Neural progenitor cell (in vitro differentiated cells): ENCODE data around the gene KRT8.

Source experiments
- CTCF ChIP-seq: fragments of 200-600 bp; sonication (generic); IDR thresholded peaks from 2 replicates; pipeline ENCODE4 v1.5.1; 2017; ENCODE audit warnings: antibody characterized with exemption, mild to moderate bottlenecking
- EZH2 ChIP-seq: fragments of 200-600 bp; sonication (generic); IDR thresholded peaks from 2 replicates; pipeline ENCODE4 v1.6.1; 2017; ENCODE audit warnings: antibody characterized with exemption, mild to moderate bottlenecking, moderate library complexity
- EZH2phosphoT487 ChIP-seq: fragments of 200-600 bp; sonication (generic); IDR thresholded peaks from 2 replicates; pipeline ENCODE4 v1.6.1; 2017; ENCODE audit warnings: antibody characterized with exemption

GRCh38 chr12:52942901-52943181 is 38.0 kb upstream of the KRT8 start:
- TF ChIP-seq CTCF = no peak
- no peak for TF ChIP-seq EZH2
- no peak for TF ChIP-seq EZH2phosphoT487
